ENCODE measurements around the gene SLC31A1.

- TF ChIP-seq POLR2A (IDR thresholded peaks at IDR 0.05) (no peak), CTCF (IDR thresholded peaks at IDR 0.05) (no peak)
Measured at GRCh38 chr9:113261917-113262671, 40.8 kb downstream of the SLC31A1 start.

All from lower leg skin (tissue), 3 donors.